ENCODE results near the gene SRRD. TPM values are rescaled to one million over a fixed set of nuclear protein-coding genes. Genes with fewer than 3 reads are reported as not detected.

The SRRD gene
- total RNA-seq, 5 donors from 2014 or later (not counting 1 experiment from before 2014, with no cell fraction given), result 17.4 to 23.3 (median 21.8) TPM

DNA sequence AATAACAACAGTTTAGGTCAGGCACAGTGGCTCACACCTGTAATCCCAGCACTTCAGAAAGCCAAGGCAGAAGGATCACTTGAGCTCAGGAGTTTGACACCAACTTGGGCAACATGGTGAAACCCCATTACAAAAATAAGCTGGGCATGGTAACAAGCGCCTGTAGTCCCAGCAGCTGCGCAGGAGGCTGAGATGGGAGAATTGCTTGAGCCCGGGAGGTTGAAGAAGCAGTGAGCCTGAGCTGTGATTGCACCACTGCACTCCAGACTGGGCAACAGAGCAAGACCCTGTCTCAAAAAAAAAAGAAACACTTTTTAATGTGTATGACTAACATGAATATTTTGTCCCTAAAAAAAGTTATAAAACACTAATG lies 53.1 kb downstream of the SRRD start:
- no peak overlapping the region for H3K27ac ChIP-seq (ENCODE audit: low read length)
- POLR2A ChIA-PET, result interaction anchor here in 1 of 2 donors (0.5 kb wide), 1 partner anchor 26 kb away, joined by 3 read pairs; no protein-coding TSS in a partner anchor
- DNase-seq (no peak), ATAC-seq (replicated peaks in 1 of 4) (no peak)
- H3K27me3 Mint-ChIP-seq, result no peaks in the 10 kb centered on the region
- peaks cover 0 to 17% (median 6%) of the 10 kb centered on the region in 3 donors for H3K4me1 Mint-ChIP-seq
- H3K9me3 ChIP-seq, result no peaks in the 10 kb centered on the region
- no peaks in the 10 kb centered on the region for H3K4me1 ChIP-seq (ENCODE audit: control insufficient read depth in 1 of 2, extremely low read depth in 1 of 2, insufficient read depth in 2 of 2, low read length in 2 of 2)
- no peak overlapping the region for H3K27ac Mint-ChIP-seq
- no peaks in the 10 kb centered on the region for H3K9me3 Mint-ChIP-seq
- H3K27me3 ChIP-seq (replicated peaks in 1 of 2; ENCODE audit: control insufficient read depth in 2 of 2, extremely low read depth in 1 of 2, insufficient read depth in 2 of 2, low read length in 1 of 2), result no peaks in the 10 kb centered on the region
- no peak overlapping the region for H3K4me3 ChIP-seq (ENCODE audit: control insufficient read depth in 1 of 2, extremely low read depth in 1 of 2, low read length in 1 of 2)
- CTCF ChIA-PET, result interaction anchor here in 1 of 2 donors (0.5 to 1.0 kb wide), 2 partner anchors 9 to 105 kb away, joined by 3 to 4 read pairs; no protein-coding TSS in a partner anchor
- peaks cover 53% of the 10 kb centered on the region for H3K36me3 Mint-ChIP-seq
- H3K36me3 ChIP-seq (ENCODE audit: control insufficient read depth in 2 of 2, extremely low read depth in 1 of 2, insufficient read depth in 1 of 2, low read length in 1 of 2), result peaks cover 10 to 78% of the 10 kb centered on the region in 2 donors
- no CpG with 5 or more reads among the region's 3 CpGs for WGBS (ENCODE audit: insufficient coverage)
- no peak overlapping the region for H3K4me3 Mint-ChIP-seq

DNA sequence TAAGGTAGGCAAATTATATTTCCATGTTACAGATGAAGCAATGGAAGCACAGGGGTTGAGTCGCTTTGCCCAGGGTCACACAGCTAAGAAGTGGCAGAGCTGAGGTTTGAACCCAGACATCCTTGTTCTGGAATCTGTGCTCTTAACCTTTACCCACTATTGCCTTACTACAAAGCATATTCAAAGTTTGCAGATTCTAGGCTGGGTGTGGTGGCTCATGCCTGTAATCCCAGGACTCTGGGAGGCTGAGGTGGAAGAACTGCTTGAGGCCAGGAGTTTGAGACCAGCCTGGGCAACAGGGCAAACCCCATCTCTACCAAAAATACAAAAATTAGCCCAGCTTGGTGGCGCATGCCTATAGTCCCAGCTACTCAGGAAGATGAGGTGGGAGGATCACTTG lies 56.4 kb downstream of the SRRD start:
- DNase-seq (no peak), ATAC-seq (replicated peaks in 1 of 4) (no peak)
- ChIA-PET CTCF (interaction anchor here in 1 of 2 donors (0.6 kb wide), 1 partner anchor 36 kb away, joined by 3 read pairs; no protein-coding TSS in a partner anchor), POLR2A (no interaction called here)
- H3K27ac ChIP-seq (ENCODE audit: low read length), result no peak overlapping the region
- peaks cover 0 to 27% of the 10 kb centered on the region in 2 experiments for H3K4me1 ChIP-seq (ENCODE audit: control insufficient read depth in 1 of 2, extremely low read depth in 1 of 2, insufficient read depth in 2 of 2, low read length in 2 of 2)
- peaks cover 10 to 68% of the 10 kb centered on the region in 2 donors for H3K36me3 ChIP-seq (ENCODE audit: control insufficient read depth in 2 of 2, extremely low read depth in 1 of 2, insufficient read depth in 1 of 2, low read length in 1 of 2)
- H3K4me3 Mint-ChIP-seq, result no peak overlapping the region
- H3K36me3 Mint-ChIP-seq, result peaks cover 47% of the 10 kb centered on the region
- H3K4me1 Mint-ChIP-seq, result peaks cover 10 to 33% (median 21%) of the 10 kb centered on the region in 3 donors
- no peak overlapping the region for H3K4me3 ChIP-seq (ENCODE audit: control insufficient read depth in 1 of 2, extremely low read depth in 1 of 2, low read length in 1 of 2)
- no peaks in the 10 kb centered on the region for H3K9me3 ChIP-seq
- H3K9me3 Mint-ChIP-seq, result no peaks in the 10 kb centered on the region
- H3K27me3 ChIP-seq (replicated peaks in 1 of 2; ENCODE audit: control insufficient read depth in 2 of 2, extremely low read depth in 1 of 2, insufficient read depth in 2 of 2, low read length in 1 of 2), result no peaks in the 10 kb centered on the region
- no CpG with 5 or more reads among the region's 2 CpGs for WGBS (ENCODE audit: insufficient coverage)
- no peak overlapping the region for H3K27ac Mint-ChIP-seq
- H3K27me3 Mint-ChIP-seq, result no peaks in the 10 kb centered on the region

DNA sequence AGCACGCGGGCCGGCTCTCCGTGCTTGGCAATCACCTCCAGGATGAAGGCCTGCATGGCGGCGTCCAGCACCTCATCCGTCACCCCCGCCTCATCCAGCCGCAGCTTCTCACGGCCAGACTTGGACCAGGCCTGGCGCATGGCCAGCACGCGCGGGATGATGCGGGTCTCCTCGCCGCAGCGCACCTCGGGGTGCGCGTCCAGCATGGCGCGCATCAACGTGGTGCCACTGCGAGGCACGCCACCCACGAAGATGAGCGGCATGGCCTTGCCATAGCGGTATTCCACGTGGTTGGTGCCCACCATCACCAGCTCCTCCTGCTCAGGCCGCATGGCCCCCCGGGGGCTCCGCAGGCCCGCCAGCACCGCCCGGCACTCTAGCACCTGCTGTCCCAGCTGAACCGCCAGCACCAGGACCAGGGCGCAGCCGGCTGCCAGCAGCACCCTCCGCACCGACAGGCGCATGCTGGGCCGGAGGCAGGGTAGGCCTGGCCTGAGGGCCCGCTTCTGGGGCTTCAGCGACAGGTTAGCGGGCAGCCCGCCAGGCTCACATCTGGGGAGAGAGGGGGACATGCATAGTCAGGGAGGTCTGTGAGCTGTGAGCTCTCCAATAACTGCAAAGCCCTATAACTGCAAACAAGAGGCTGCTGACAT lies 57.6 kb downstream of the SRRD start:
- Mint-ChIP-seq H3K4me1 (peaks cover 15 to 25% (median 19%) of the 10 kb centered on the region in 3 donors), H3K27me3 (no peaks in the 10 kb centered on the region), H3K27ac (no peak overlapping the region), H3K36me3 (peaks cover 39% of the 10 kb centered on the region), H3K9me3 (no peaks in the 10 kb centered on the region), H3K4me3 (no peak overlapping the region)
- Histone ChIP-seq H3K36me3 (ENCODE audit: control insufficient read depth in 2 of 2, extremely low read depth in 1 of 2, insufficient read depth in 1 of 2, low read length in 1 of 2) (peaks cover 10 to 64% of the 10 kb centered on the region in 2 donors), H3K27ac (ENCODE audit: low read length) (no peak overlapping the region), H3K4me1 (ENCODE audit: control insufficient read depth in 1 of 2, extremely low read depth in 1 of 2, insufficient read depth in 2 of 2, low read length in 2 of 2) (peaks cover 0 to 33% of the 10 kb centered on the region in 2 experiments), H3K9me3 (no peaks in the 10 kb centered on the region), H3K4me3 (ENCODE audit: control insufficient read depth in 1 of 2, extremely low read depth in 1 of 2, low read length in 1 of 2) (no peak overlapping the region), H3K27me3 (replicated peaks in 1 of 2; ENCODE audit: control insufficient read depth in 2 of 2, extremely low read depth in 1 of 2, insufficient read depth in 2 of 2, low read length in 1 of 2) (no peaks in the 10 kb centered on the region)
- WGBS (ENCODE audit: insufficient coverage), result 96% methylated on average over 40 of the region's 47 CpGs
- no peak for DNase-seq
- no peak for ATAC-seq (replicated peaks in 1 of 4)
- POLR2A ChIA-PET, result no interaction called here
- CTCF ChIA-PET, result no interaction called here

DNA sequence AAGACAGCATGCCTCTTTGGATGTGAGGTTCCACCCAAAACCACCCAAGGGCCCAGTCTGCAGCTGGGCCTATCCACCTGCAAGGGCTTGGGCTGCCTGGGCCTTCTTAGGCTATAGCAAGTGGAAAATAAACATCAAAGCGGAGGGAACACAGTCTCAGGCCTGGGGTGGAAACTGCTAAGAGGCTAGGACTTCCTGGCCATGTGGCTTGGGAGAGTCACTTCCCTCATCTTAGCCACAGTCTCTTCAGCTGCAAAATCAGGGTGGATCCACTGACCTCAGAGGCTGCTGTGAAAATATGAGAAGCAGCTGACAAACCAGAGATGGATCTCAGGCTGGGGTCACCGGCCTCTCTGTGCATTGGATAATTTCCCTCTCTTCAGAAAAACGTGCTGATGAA lies 59.2 kb downstream of the SRRD start:
- Mint-ChIP-seq H3K9me3 (no peaks in the 10 kb centered on the region), H3K27me3 (no peaks in the 10 kb centered on the region), H3K4me3 (no peak overlapping the region), H3K4me1 (peaks cover 28 to 35% (median 32%) of the 10 kb centered on the region in 3 donors), H3K36me3 (peaks cover 41% of the 10 kb centered on the region), H3K27ac (peak overlapping the region; percentile 14 to 77)
- H3K4me1 ChIP-seq (ENCODE audit: control insufficient read depth in 1 of 2, extremely low read depth in 1 of 2, insufficient read depth in 2 of 2, low read length in 2 of 2), result peaks cover 0 to 47% of the 10 kb centered on the region in 2 experiments
- CTCF ChIA-PET, result no interaction called here
- ATAC-seq (replicated peaks in 1 of 4), result peak in 1 of 4 experiments; percentile 48
- H3K4me3 ChIP-seq (ENCODE audit: control insufficient read depth in 1 of 2, extremely low read depth in 1 of 2, low read length in 1 of 2), result no peak overlapping the region
- peak in 5 of 35 experiments; percentile 1 to 22 (median 11) for DNase-seq
- H3K27ac ChIP-seq (ENCODE audit: low read length), result peak overlapping the region; percentile 17
- peaks cover 8 to 63% of the 10 kb centered on the region in 2 donors for H3K36me3 ChIP-seq (ENCODE audit: control insufficient read depth in 2 of 2, extremely low read depth in 1 of 2, insufficient read depth in 1 of 2, low read length in 1 of 2)
- 40% methylated on average over 1 of the region's 3 CpGs for WGBS (ENCODE audit: insufficient coverage)
- POLR2A ChIA-PET, result no interaction called here
- H3K9me3 ChIP-seq, result no peaks in the 10 kb centered on the region
- H3K27me3 ChIP-seq (replicated peaks in 1 of 2; ENCODE audit: control insufficient read depth in 2 of 2, extremely low read depth in 1 of 2, insufficient read depth in 2 of 2, low read length in 1 of 2), result no peaks in the 10 kb centered on the region

Other genes starting within 250 kb of the SRRD start
- 1 to 10 TPM; 1.9 to 5.3 (median 4.3) TPM for gene ASPHD2, start 54.6 kb upstream of the SRRD start, total RNA-seq
- gene HPS4, start 94 bp upstream of the SRRD start, total RNA-seq, result 10 to 100 TPM; 38.7 to 53.4 (median 50.0) TPM
- gene TFIP11, start 28.6 kb downstream of the SRRD start, total RNA-seq, result 10 to 100 TPM; 63.0 to 91.8 (median 75.2) TPM
- gene TPST2, start 106.3 kb downstream of the SRRD start, total RNA-seq, result 10 to 100 TPM; 30.3 to 42.1 (median 38.0) TPM
- gene CRYBB1, start 134.2 kb downstream of the SRRD start, total RNA-seq, result not detected
- not detected for gene CRYBA4, start 138.1 kb downstream of the SRRD start, total RNA-seq
- gene MIAT, start 173.7 kb downstream of the SRRD start, total RNA-seq, result 100 to 1,000 TPM in 3 of 5 donors, 10 to 100 TPM in 2; 45.8 to 237 (median 207) TPM

Measured in T-cell (primary cell).